A673 (cell line): ENCODE data around the gene PARD3.

Source experiments
- CTCF ChIP-seq: fragments of 300-800, 200-600 bp; sonication (generic); conservative IDR thresholded peaks from 2 replicates; pipeline ENCODE4 v1.5.1; 2017; ENCODE audit warnings: low read depth, mild to moderate bottlenecking, antibody characterized with exemption, low read length, moderate library complexity, mixed read lengths
- EZH2 ChIP-seq: fragments of 200-600 bp; sonication (generic); IDR thresholded peaks from 2 replicates; pipeline ENCODE4 v1.6.1; 2017; ENCODE audit warnings: borderline replicate concordance, low read depth, mild to moderate bottlenecking, mixed read lengths, antibody characterized with exemption, low read length; ENCODE audit not compliant: poor library complexity, severe bottlenecking

- no peak for TF ChIP-seq CTCF
- TF ChIP-seq EZH2 = no peak
Measured at GRCh38 chr10:34092891-34093290, 722.2 kb downstream of the PARD3 start.
